Inflammatory macrophage (primary cell): ENCODE results near the gene RIMBP2.

Experiments used
- DNase-seq, 2 donors: peaks; one replicate each; pipeline ENCODE4 v3.0.0-alpha.2; 2020 to 2022

Gene RIMBP2

GRCh38 chr12:130622803-130623202 is 93.3 kb downstream of the RIMBP2 start:
- no peak for DNase-seq

- DNase-seq = no peak
Observed at GRCh38 chr12:130621696-130622298, 94.3 kb downstream of the RIMBP2 start.

GRCh38 chr12:130620756-130621155 is 95.3 kb downstream of the RIMBP2 start:
- DNase-seq = no peak

- no peak for DNase-seq
Observed at GRCh38 chr12:130620281-130620680, 95.8 kb downstream of the RIMBP2 start.

- no peak for DNase-seq
Observed at GRCh38 chr12:130619385-130620001, 96.6 kb downstream of the RIMBP2 start.

GRCh38 chr12:130617219-130617618 is 98.9 kb downstream of the RIMBP2 start:
- DNase-seq = no peak

- DNase-seq = no peak
Observed at GRCh38 chr12:130615861-130616345, 100.2 kb downstream of the RIMBP2 start.

GRCh38 chr12:130614530-130614905 is 101.6 kb downstream of the RIMBP2 start:
- DNase-seq = no peak

- DNase-seq = no peak
Observed at GRCh38 chr12:130613831-130614529, 102.1 kb downstream of the RIMBP2 start.

GRCh38 chr12:130613131-130613530 is 103.0 kb downstream of the RIMBP2 start:
- no peak for DNase-seq

- DNase-seq = no peak
Observed at GRCh38 chr12:130611026-130611905, 104.8 kb downstream of the RIMBP2 start.

GRCh38 chr12:130609966-130610365 is 106.1 kb downstream of the RIMBP2 start:
- DNase-seq = no peak

- no peak for DNase-seq
Observed at GRCh38 chr12:130608831-130609230, 107.3 kb downstream of the RIMBP2 start.

GRCh38 chr12:130608132-130608531 is 108.0 kb downstream of the RIMBP2 start:
- DNase-seq = no peak

- no peak for DNase-seq
Observed at GRCh38 chr12:130606231-130606630, 109.9 kb downstream of the RIMBP2 start.

- DNase-seq = no peak
Observed at GRCh38 chr12:130603396-130603965, 112.6 kb downstream of the RIMBP2 start.

GRCh38 chr12:130602251-130602650 is 113.8 kb downstream of the RIMBP2 start:
- DNase-seq = no peak

- DNase-seq = no peak
Observed at GRCh38 chr12:130601327-130601726, 114.8 kb downstream of the RIMBP2 start.

GRCh38 chr12:130596241-130596640 is 119.9 kb downstream of the RIMBP2 start:
- DNase-seq = no peak

GRCh38 chr12:130595566-130595965 is 120.5 kb downstream of the RIMBP2 start:
- DNase-seq = no peak

- DNase-seq = no peak
Observed at GRCh38 chr12:130593056-130593455, 123.0 kb downstream of the RIMBP2 start.

GRCh38 chr12:130592641-130593040 is 123.5 kb downstream of the RIMBP2 start:
- no peak for DNase-seq

GRCh38 chr12:130591736-130592135 is 124.4 kb downstream of the RIMBP2 start:
- DNase-seq = no peak
